Testis (tissue), 2 donors: Measurements from ENCODE around the gene ZNF648.

Experiments used
- CTCF ChIP-seq, 3 experiments: fragments of 450-650 bp in 2 of 3; fragments of 200-600 bp in 1 of 3; sonication (generic) in 1 of 3; IDR thresholded peaks; one replicate each; pipeline ENCODE4 v1.5.1; 2016 to 2019; ENCODE audit warnings: antibody characterized with exemption in 3 of 3, mild to moderate bottlenecking in 2 of 3, moderate library complexity in 1 of 3
- POLR2A ChIP-seq: fragments of 450-650 bp; IDR thresholded peaks from one replicate; pipeline ENCODE4 v1.6.1; 2017; ENCODE audit warnings: antibody characterized with exemption, mild to moderate bottlenecking, moderate library complexity

GRCh38 chr1:182056601-182057366, 4.7 kb downstream of the ZNF648 start:
- TF ChIP-seq CTCF (IDR thresholded peaks at IDR 0.05) (no peak), POLR2A (no peak)
